ENCODE measurements around the gene SH2B3. TPM values are rescaled to one million over a fixed set of nuclear protein-coding genes. Genes with fewer than 3 reads are reported as not detected.
A peak's percentile ranks its signal among the peaks of the same experiment; 100 is the strongest.

The SH2B3 gene
- total and polyA plus RNA-seq, 8 donors: 19.2 to 42.0 (median 22.5) TPM

DNA sequence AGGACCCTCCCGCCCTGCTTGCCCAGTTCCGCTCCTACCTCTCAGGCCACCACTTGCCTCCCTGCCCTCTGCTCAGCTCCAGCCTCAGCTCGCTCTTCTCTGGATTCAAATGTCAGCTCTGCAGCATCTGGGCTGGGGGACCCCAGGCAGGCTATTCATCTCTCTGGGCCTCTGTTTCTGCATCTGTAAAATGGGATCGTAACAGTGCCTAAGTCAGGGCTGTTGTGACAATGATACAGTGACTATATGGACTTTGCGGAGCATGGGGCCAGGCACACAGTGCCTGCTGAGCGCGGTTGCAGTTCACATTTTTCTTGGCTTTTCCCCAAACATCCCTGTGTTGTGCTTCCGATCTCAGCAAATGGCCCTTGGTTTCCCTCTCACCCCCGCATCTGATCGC, 39.6 kb upstream of the SH2B3 start:
- H3K9me3 ChIP-seq: no peaks in the 10 kb centered on the region

DNA sequence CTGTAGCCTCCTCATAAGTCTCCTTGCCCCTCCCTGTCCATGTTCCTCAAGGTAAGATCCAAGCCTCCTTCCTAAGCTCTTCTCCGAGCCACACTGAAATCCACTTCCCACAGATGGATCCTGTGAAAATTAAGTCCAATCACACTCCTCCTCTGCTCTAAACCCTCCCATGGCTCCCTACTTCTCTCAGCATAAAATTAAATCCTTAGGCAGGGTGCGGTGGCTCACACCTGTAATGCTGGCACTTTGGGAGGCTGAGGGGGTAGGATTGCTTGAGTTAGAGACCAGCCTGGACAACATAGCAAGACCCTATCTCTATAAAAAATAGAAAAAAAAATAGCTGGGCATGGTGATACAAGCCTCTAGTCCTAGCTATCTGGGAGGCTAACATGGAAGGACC, 39.1 kb upstream of the SH2B3 start:
- peaks cover 0 to 29% of the 10 kb centered on the region in 2 donors for H3K36me3 ChIP-seq
- no peaks in the 10 kb centered on the region for H3K9me3 ChIP-seq
- TF ChIP-seq, protein P1, sequence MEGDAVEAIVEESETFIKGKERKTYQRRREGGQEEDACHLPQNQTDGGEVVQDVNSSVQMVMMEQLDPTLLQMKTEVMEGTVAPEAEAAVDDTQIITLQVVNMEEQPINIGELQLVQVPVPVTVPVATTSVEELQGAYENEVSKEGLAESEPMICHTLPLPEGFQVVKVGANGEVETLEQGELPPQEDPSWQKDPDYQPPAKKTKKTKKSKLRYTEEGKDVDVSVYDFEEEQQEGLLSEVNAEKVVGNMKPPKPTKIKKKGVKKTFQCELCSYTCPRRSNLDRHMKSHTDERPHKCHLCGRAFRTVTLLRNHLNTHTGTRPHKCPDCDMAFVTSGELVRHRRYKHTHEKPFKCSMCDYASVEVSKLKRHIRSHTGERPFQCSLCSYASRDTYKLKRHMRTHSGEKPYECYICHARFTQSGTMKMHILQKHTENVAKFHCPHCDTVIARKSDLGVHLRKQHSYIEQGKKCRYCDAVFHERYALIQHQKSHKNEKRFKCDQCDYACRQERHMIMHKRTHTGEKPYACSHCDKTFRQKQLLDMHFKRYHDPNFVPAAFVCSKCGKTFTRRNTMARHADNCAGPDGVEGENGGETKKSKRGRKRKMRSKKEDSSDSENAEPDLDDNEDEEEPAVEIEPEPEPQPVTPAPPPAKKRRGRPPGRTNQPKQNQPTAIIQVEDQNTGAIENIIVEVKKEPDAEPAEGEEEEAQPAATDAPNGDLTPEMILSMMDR (IDR thresholded peaks at IDR 0.05): no peak
- H3K4me3 ChIP-seq: no peak overlapping the region
- ATAC-seq (no peak), DNase-seq (no peak)
- H3K27ac ChIP-seq: no peak overlapping the region
- intact Hi-C loops (cut with DNase I): no loop called here
- peaks cover 4 to 32% of the 10 kb centered on the region in 2 donors for H3K4me1 ChIP-seq
- H3K27me3 ChIP-seq: peaks cover 0 to 5% of the 10 kb centered on the region in 2 donors

More for the DNA sequence above, 39.6 kb upstream of the SH2B3 start:
- H3K36me3 ChIP-seq: peaks cover 0 to 29% of the 10 kb centered on the region in 2 donors
- no peak overlapping the region for H3K27ac ChIP-seq
- no peak for ATAC-seq
- H3K4me3 ChIP-seq: no peak overlapping the region
- peaks cover 4 to 32% of the 10 kb centered on the region in 2 donors for H3K4me1 ChIP-seq
- DNase-seq: no peak
- TF ChIP-seq, protein P1 (IDR thresholded peaks at IDR 0.05): no peak
- intact Hi-C loops (cut with DNase I): no loop called here
- H3K27me3 ChIP-seq: peaks cover 0 to 5% of the 10 kb centered on the region in 2 donors

DNA sequence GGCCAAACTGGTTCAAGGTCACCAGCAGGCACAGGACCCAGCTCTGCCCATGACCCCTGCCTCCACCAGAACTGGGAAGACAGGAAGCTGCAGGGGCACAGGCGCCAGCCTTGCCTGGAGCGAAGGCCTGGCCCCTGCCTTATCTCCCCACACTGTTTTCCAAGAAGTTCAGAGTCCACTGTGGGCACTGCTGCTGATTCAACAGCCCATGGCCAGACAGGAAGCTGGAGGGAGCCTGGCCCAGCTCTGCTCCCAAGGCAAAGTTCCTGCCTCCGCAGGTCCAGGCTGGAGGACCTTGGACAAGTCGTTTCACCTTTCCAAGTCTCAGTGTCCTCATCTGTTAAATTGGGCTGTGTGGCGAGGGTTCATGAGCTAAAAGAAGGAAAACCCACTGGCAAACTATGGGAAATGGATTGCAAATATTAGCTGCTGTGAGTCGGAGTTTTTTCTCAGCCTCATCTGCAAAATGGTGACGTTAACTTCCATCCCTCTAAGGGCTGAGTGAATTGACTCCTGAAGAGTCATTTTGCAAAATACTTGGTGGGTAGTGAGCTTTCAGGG, 38.0 kb upstream of the SH2B3 start:
- Histone ChIP-seq H3K27ac (peak overlapping the region; percentile 4), H3K4me1 (peaks cover 4 to 32% of the 10 kb centered on the region in 2 donors), H3K36me3 (peaks cover 0 to 20% of the 10 kb centered on the region in 2 donors), H3K4me3 (peak overlapping the region; percentile 90 to 98), H3K27me3 (peaks cover 0 to 5% of the 10 kb centered on the region in 2 donors), H3K9me3 (no peaks in the 10 kb centered on the region)
- ATAC-seq: no peak
- DNase-seq: no peak
- intact Hi-C loops (cut with DNase I): no loop called here
- TF ChIP-seq, protein P1 (IDR thresholded peaks at IDR 0.05): no peak

DNA sequence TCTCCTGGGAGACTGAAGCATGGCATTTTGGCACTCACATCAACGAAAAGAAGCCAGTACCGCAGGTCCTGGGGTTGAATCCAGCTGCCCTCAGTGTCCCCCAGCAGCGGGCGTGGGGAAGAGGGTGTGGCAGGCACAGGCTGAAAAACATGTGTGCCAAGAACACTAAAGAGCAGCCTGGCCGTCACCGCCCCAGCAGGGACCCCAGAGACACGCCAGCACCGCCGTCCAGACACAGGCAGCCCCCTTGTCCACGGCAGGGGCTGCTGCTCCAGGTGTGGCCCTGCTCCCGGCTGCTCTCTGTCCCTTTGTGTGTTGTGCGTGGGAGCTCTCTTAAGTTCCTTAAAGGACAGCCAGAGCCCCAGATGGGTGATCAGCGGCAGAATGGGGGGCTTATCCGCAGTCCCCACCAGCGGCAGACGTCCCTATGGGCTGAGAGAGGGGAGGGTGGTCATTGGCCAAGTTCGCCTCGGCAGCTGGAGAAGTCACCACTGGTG, 37.4 kb upstream of the SH2B3 start:
- peak; percentile 33 for ATAC-seq
- TF ChIP-seq, protein P1 (IDR thresholded peaks at IDR 0.05): no peak
- peak overlapping the region; percentile 4 to 55 for H3K27ac ChIP-seq

DNA sequence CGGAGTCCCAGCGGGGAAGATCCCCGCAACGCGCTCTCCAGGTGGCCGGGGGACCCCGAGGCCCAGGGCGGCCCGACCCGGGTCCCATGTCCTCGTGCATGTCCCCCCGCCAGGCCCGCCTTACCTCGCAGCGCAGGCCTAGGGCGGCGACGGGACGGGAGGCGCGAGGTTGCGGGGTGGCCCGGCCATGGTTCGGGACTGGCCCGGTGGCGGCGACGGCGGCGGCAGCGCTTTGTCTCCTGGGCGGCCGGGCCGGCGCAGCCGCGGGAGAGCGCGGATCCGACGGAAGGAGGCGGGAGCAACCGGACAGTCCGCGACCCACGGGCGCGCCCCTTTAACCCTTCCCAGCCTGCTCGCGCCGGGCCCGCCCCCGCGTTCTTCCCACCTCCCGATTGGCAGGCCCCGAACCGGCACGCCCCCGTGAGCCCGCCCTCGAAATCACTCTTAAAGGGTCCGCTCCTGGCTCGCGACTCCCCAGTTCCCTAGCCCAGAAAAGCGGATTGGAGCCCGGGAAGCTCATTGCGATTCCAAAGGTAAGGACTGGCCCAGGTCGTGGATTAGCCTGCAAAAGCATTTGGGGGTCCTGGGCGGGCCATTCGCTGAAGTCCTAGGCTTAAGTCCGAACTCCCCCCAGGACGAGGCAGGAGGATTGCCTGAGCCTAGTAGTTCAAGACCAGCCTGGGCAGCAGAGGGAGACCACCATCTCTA, 36.8 kb upstream of the SH2B3 start, which contains the start of gene PHETA1:
PHETA1 (minus strand) TSS at position 308 of the 708 bp plus-strand sequence. CDS start 5,668 bp downstream, outside the sequence.
- Histone ChIP-seq H3K9me3 (no peaks in the 10 kb centered on the region), H3K4me3 (peak within 1 kb of the TSS; percentile 90 to 98), H3K4me1 (peaks cover 4 to 32% of the 10 kb centered on the region in 2 donors), H3K27ac (peak within 1 kb of the TSS; percentile 4 to 55), H3K27me3 (peaks cover 0 to 5% of the 10 kb centered on the region in 2 donors), H3K36me3 (peaks cover 0 to 10% of the 10 kb centered on the region in 2 donors)
- ATAC-seq: peak; percentile 98
- TF ChIP-seq, protein P1 (IDR thresholded peaks at IDR 0.05): no peak
- DNase-seq: peak; percentile 87 to 96 (median 93)
- intact Hi-C loops (cut with DNase I): no loop called here

More for the DNA sequence above, 37.4 kb upstream of the SH2B3 start:
- intact Hi-C loops (cut with DNase I): no loop called here
- DNase-seq: peak in 1 of 4 donors; percentile 77
- H3K36me3 ChIP-seq: peaks cover 0 to 14% of the 10 kb centered on the region in 2 donors
- H3K4me1 ChIP-seq: peaks cover 4 to 32% of the 10 kb centered on the region in 2 donors
- H3K4me3 ChIP-seq: peak overlapping the region; percentile 90 to 98
- H3K9me3 ChIP-seq: no peaks in the 10 kb centered on the region
- H3K27me3 ChIP-seq: peaks cover 0 to 5% of the 10 kb centered on the region in 2 donors
